GM21576 (cell line): ENCODE data around the gene CROCC.
"Not testable (repeated sequence)": the region's sequence is repeated elsewhere in the genome, so short reads cannot be mapped to it uniquely, and the experiment has no call there.

Experiments used
- ATAC-seq: cut with Tn5 transposase; IDR thresholded peaks from one replicate; pipeline ENCODE4 v1.9.1; 2021; ENCODE audit warnings: mild to moderate bottlenecking, moderate library complexity; ENCODE audit not compliant: unreplicated experiment

The CROCC gene

GRCh38 chr1:16936580-16936979 is 14.8 kb downstream of the CROCC start:
- ATAC-seq = not testable (repeated sequence)

GRCh38 chr1:16938351-16939321 is 16.9 kb downstream of the CROCC start:
- ATAC-seq = no peak

GRCh38 chr1:16939386-16940180 is 17.9 kb downstream of the CROCC start:
- ATAC-seq = not testable (repeated sequence)

GRCh38 chr1:16944038-16944437 is 22.3 kb downstream of the CROCC start:
- ATAC-seq = no peak

GRCh38 chr1:16945512-16945911 is 23.8 kb downstream of the CROCC start:
- not testable (repeated sequence) for ATAC-seq

GRCh38 chr1:16946185-16946584 is 24.5 kb downstream of the CROCC start:
- ATAC-seq = not testable (repeated sequence)

GRCh38 chr1:16946646-16947045 is 24.9 kb downstream of the CROCC start:
- ATAC-seq = no peak

- ATAC-seq = not testable (repeated sequence)
These were observed 26.7 kb downstream of the CROCC start for GRCh38 chr1:16948282-16948891.

- ATAC-seq = not testable (repeated sequence)
These were observed 27.3 kb downstream of the CROCC start for GRCh38 chr1:16949026-16949425.

- ATAC-seq = not testable (repeated sequence)
These were observed 30.6 kb downstream of the CROCC start for GRCh38 chr1:16952376-16952775.

- no peak for ATAC-seq
These were observed 32.8 kb downstream of the CROCC start for GRCh38 chr1:16954579-16954978.

- no peak for ATAC-seq
These were observed 33.5 kb downstream of the CROCC start for GRCh38 chr1:16955186-16955585.

- ATAC-seq = no peak
These were observed 35.0 kb downstream of the CROCC start for GRCh38 chr1:16956775-16957174.

GRCh38 chr1:16957731-16958130 is 36.0 kb downstream of the CROCC start:
- no peak for ATAC-seq

- ATAC-seq = no peak
These were observed 36.7 kb downstream of the CROCC start for GRCh38 chr1:16958475-16958874.

GRCh38 chr1:16960560-16961296 is 39.0 kb downstream of the CROCC start:
- no peak for ATAC-seq

- ATAC-seq = no peak
These were observed 39.8 kb downstream of the CROCC start for GRCh38 chr1:16961297-16962133.

- ATAC-seq = not testable (repeated sequence)
These were observed 42.4 kb downstream of the CROCC start for GRCh38 chr1:16964169-16964568.

- ATAC-seq = no peak
These were observed 43.8 kb downstream of the CROCC start for GRCh38 chr1:16965486-16966067.
